ENCODE results near the gene MADD.

DNA sequence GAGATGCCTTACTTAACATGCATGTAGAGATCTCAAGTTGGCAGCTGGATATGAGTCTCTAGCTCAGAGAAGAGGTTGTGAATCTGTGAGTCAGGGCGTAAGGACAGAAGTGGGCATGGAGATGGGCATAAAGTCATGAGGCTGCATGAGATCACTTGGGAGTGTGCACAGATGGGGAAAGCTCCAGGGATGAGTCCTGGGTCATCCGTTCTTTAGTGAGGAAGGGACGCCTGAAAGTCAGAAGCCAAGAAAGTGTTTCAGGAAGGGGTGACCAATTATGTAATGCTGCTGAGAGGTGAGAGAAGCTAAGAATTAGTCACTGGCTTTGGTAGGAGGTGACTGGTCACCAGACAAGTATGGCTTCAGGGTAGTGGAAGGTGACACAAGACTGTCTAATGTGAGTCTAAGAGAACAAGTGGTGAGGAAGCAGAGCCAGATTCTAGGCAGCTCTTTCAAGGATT, 28.1 kb upstream of the MADD start:
- no peak for TF ChIP-seq POLR2A (IDR thresholded peaks at IDR 0.05; ENCODE audit: low read depth, low read length)
- TF ChIP-seq TAF1 (IDR thresholded peaks at IDR 0.05; ENCODE audit: borderline replicate concordance, low read depth, low read length), result no peak
- no peak for TF ChIP-seq POLR2AphosphoS5 (IDR thresholded peaks at IDR 0.05; ENCODE audit: low read depth, low read length)
